Activated naive CD8-positive, alpha-beta T cell treated with anti-CD3 and anti-CD28 coated beads, Interleukin-2, amount 50 U/mL, for 24 hours (primary cell): ENCODE measurements around the gene SOAT1.
A peak's percentile ranks its signal among the peaks of the same experiment; 100 is the strongest.
"Not testable (repeated sequence)": the region's sequence is repeated elsewhere in the genome, so short reads cannot be mapped to it uniquely, and the experiment has no call there.

Source experiments
- ATAC-seq: fragments of 150-1000 bp; cut with Tn5 transposase; one replicate; pipeline ENCODE4 v1.10.0; 2021
- DNase-seq: peaks from one replicate; pipeline ENCODE4 v3.0.0; 2021
- H3K27ac Mint-ChIP-seq: one replicate; pipeline ENCODE4 v1.8.0; 2021; ENCODE audit warnings: mild to moderate bottlenecking, mixed read lengths
- H3K27me3 Mint-ChIP-seq: one replicate; pipeline ENCODE4 v1.8.0; 2021; ENCODE audit warnings: mixed read lengths
- H3K36me3 Mint-ChIP-seq: one replicate; pipeline ENCODE4 v1.8.0; 2021; ENCODE audit warnings: low read depth, mixed read lengths
- H3K4me1 Mint-ChIP-seq: one replicate; pipeline ENCODE4 v1.8.0; 2021; ENCODE audit warnings: mixed read lengths
- H3K4me3 Mint-ChIP-seq: one replicate; pipeline ENCODE4 v1.8.0; 2021; ENCODE audit warnings: mild to moderate bottlenecking, moderate library complexity, mixed read lengths
- H3K9me3 Mint-ChIP-seq: one replicate; pipeline ENCODE4 v1.8.0; 2021; ENCODE audit warnings: mixed read lengths

Gene SOAT1

DNA sequence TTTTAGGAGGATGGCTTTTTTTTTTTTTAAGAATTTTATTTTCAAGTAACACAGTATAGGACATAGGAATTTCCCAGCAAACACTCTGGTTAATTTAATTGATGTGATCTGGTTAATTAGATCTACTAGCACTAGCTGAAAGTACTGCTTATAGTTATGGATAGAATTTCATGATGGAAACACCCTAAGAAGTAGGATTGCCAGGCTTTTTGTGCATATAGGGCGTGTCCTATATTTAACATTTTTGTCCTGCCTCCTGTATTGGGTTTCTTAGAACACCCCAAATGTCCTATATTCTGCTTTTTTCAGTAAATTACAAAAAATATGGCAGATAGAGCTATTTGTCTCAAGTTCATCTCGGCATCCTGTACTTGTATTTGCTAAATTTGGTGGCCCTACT is 58.6 kb downstream of the SOAT1 start:
- no peak overlapping the region for H3K4me3 Mint-ChIP-seq
- H3K27ac Mint-ChIP-seq = no peak overlapping the region
- ATAC-seq = no peak
- H3K36me3 Mint-ChIP-seq = peaks cover 40% of the 10 kb centered on the region
- DNase-seq = no peak
- no peaks in the 10 kb centered on the region for H3K9me3 Mint-ChIP-seq
- no peaks in the 10 kb centered on the region for H3K27me3 Mint-ChIP-seq
- H3K4me1 Mint-ChIP-seq = peaks cover 8% of the 10 kb centered on the region

DNA sequence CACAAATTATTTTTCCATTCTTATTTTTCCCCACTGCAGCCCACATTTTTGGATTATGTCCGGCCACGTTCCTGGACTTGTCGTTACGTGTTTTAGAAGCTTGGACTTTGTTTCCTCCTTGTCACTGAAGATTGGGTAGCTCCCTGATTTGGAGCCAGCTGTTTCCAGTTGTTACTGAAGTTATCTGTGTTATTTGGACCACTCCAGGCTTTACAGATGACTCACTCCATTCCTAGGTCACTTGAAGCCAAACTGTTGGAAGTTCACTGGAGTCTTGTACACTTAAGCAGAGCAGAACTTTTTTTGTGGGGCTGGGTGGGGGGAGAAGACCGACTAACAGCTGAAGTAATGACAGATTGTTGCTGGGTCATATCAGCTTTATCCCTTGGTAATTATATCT is 59.9 kb downstream of the SOAT1 start:
- DNase-seq (no peak), ATAC-seq (no peak)
- no peak overlapping the region for H3K27ac Mint-ChIP-seq
- H3K4me3 Mint-ChIP-seq = no peak overlapping the region
- H3K27me3 Mint-ChIP-seq = no peaks in the 10 kb centered on the region
- H3K4me1 Mint-ChIP-seq = peaks cover 8% of the 10 kb centered on the region
- peaks cover 38% of the 10 kb centered on the region for H3K36me3 Mint-ChIP-seq
- no peaks in the 10 kb centered on the region for H3K9me3 Mint-ChIP-seq

DNA sequence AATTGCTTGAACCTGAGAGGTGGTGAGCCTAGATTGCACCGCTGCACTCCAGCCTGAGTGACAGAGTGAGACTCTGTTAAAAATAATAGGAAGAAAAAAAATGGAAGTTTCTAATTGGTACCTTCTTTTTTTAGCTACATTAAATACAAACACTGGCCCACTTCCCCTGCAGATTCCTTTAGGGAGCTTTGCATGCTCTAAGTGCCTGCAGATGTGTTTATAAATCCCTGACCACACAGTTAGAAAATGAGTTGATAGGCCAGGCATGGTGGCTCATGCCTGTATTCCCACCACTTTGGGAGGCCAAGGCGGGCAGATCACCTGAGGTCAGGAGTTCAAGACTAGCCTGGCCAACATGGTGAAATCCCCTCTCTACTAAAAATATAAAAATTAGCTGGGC is 68.0 kb downstream of the SOAT1 start:
- not testable (repeated sequence) for H3K27me3 Mint-ChIP-seq, H3K9me3 Mint-ChIP-seq, H3K36me3 Mint-ChIP-seq, H3K27ac Mint-ChIP-seq, DNase-seq, ATAC-seq, H3K4me3 Mint-ChIP-seq
- peaks cover 13% of the 10 kb centered on the region for H3K4me1 Mint-ChIP-seq

DNA sequence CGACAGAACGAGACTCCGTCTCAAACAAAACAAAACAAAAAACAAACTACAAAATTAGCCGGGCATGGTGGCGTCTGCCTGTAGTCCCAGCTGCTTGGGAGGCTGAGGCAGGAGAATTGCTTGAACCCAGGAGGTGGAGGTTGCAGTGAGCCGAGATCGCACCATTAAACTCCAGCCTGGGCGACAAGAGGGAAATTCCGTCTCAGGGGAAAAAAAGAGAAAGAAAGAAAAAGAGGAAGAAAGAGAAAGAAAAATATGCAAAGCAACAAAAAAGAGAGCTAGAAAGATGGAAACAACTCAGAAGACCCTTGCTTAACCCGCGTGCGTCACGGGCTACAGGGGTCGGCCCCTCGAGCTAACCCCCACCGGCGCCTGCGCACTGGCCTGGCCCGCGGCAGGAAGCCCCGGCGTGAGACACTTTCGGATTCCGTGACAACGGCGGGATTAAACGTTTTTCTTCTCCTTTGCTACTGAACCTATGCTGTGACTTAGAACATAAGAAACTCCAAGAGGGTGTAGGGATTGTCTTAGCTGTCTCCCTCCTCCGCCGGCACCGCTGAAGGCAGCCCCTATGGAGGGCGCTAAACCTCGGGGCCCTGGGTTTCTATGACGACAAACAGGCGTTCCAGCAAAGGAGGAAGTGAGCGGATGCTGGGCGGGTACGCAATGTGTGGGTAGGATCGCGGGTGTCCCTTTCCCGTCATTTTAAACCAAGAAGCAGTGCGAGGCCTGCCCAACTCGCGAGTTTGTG is 71.9 kb downstream of the SOAT1 start, which contains the start of gene AXDND1:
Gene AXDND1 (plus strand): TSS at position 630 of the 751 bp plus-strand sequence. CDS start 539 bp downstream, outside the sequence.
- peak within 1 kb of the TSS; percentile 100 for H3K27ac Mint-ChIP-seq
- peak; percentile 85 for DNase-seq
- H3K36me3 Mint-ChIP-seq = no peaks in the 10 kb centered on the region
- peaks cover 13% of the 10 kb centered on the region for H3K4me1 Mint-ChIP-seq
- peak; percentile 96 for ATAC-seq
- H3K4me3 Mint-ChIP-seq = peak within 1 kb of the TSS; percentile 93
- H3K27me3 Mint-ChIP-seq = no peaks in the 10 kb centered on the region
- no peaks in the 10 kb centered on the region for H3K9me3 Mint-ChIP-seq

DNA sequence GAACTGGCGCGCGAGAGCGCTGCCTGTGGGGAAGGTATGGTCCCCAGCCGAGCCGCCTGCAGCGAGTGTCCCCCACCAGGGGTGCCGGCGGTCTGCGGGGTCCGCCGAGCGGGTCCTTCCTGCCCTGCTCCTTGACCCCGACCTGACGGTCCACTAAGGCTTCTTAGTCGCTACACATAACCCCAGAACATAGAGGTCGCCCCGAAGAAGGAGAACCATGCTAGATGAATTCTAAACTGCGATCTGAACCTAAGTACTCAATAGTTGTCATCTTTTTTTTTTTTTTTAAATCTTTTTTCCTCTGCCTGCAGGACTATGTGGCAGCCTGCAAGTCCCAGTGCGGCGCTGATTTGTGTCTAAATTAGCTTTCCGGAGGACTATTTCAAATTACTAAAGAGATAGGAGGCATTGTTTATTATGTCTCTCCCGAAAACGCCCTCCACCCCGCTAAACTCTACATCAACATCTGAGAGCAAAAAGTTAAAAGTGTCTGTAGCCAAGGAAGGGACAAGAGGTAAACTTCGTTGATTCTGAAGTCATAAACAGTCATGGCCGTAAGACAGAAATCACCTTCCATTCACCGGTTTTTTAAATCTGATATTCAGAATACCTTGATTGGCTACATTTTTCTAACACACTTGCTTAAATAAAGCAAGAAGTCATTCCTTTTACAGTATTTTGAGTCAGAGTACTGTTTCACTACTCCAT is 72.7 kb downstream of the SOAT1 start:
- Mint-ChIP-seq H3K4me3 (peak overlapping the region; percentile 93), H3K27me3 (no peaks in the 10 kb centered on the region), H3K36me3 (no peaks in the 10 kb centered on the region), H3K27ac (peak overlapping the region; percentile 100), H3K9me3 (no peaks in the 10 kb centered on the region), H3K4me1 (peaks cover 13% of the 10 kb centered on the region)
- DNase-seq (no peak), ATAC-seq (peak; percentile 26)

DNA sequence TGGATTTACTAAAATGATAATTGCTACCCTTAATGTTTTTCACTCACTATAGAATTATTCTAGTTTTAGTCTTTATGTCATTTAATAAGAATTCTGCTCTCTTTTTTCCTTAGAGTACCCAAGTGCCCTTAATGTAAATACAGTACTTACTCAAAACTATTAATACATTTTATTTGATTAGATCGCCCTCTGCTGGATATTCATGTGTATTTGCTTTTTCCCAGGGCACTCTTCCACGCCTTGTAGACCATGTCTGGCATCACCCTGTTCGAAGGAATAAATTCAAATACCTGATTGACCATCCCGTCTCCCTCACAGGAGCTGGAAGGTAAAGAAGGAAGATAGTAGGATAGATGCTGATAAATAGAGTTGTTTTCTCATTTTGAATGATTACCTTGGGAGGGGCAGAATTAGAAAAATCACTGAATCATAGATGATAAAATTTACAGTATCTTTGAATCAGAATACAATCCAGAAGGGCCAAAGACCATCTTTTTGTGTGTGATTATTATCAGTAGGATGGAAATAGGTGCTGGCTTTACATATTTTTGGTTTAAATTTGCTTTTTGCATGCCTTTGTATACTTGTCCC is 76.2 kb downstream of the SOAT1 start:
- H3K27me3 Mint-ChIP-seq = peaks cover 2% of the 10 kb centered on the region
- no peak for DNase-seq
- H3K4me3 Mint-ChIP-seq = no peak overlapping the region
- no peaks in the 10 kb centered on the region for H3K36me3 Mint-ChIP-seq
- H3K4me1 Mint-ChIP-seq = peaks cover 11% of the 10 kb centered on the region
- H3K9me3 Mint-ChIP-seq = no peaks in the 10 kb centered on the region
- no peak overlapping the region for H3K27ac Mint-ChIP-seq
- ATAC-seq = peak; percentile 16

DNA sequence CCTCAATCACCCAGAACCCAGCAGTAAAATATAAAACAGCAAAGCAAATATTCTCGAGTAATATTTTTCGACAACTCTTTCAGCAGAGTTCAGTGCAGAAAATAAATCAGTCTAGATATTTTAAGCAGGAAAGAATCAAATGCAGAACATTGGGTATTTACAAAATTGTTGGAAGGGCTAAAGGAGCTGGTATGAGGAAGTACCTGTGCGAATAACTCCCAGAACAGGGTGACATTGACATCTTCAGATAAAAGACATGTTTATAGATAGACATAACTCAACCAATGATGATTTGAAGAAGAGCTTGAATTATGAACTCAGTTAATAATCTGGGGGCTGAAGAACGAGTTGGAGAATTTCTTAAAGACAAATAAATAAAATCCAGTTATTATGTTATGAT is 78.6 kb downstream of the SOAT1 start:
- Mint-ChIP-seq H3K4me3 (no peak overlapping the region), H3K36me3 (no peaks in the 10 kb centered on the region), H3K27me3 (peaks cover 2% of the 10 kb centered on the region), H3K27ac (no peak overlapping the region), H3K9me3 (no peaks in the 10 kb centered on the region), H3K4me1 (no peaks in the 10 kb centered on the region)
- DNase-seq (no peak), ATAC-seq (no peak)

DNA sequence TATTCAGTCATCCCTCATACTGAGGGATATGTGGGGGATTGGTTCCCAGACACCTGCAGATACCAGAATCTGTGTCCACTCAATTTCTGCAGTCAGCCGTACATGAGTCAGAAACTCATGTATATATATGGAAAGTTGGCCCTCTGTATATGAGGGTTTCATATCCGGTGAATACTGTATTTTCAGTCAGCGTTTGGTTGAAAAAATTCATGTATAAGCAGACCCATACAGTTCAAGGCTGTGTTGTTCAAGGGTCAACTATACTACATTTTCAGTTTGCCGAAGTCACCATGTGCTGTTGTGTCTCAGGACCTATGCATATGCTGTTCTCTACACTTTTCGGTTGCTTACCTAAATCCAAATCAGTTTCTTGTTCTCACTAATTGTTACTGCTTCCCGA is 82.6 kb downstream of the SOAT1 start:
- no peak for DNase-seq
- Mint-ChIP-seq H3K9me3 (no peaks in the 10 kb centered on the region), H3K36me3 (no peaks in the 10 kb centered on the region), H3K4me1 (no peaks in the 10 kb centered on the region), H3K27me3 (peaks cover 2% of the 10 kb centered on the region), H3K4me3 (no peak overlapping the region), H3K27ac (no peak overlapping the region)
- ATAC-seq = no peak

DNA sequence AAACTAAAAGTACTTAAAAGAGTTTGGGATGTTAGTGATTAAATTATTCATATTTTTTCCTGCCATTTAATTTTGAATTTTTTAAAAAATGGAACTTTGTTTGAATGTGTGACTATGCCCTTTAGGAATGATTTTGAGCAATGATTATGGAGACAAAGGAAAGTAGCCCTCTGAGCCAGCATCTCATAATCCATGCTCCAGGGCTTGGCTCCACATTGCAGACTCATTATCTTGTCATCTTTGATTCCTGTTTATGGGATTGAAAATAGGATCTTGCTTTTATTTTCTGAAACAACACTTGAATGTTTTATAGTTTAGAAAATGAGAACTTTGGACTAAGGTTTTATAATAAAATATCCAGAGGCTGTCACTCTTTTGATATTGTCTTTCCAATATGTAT is 86.7 kb downstream of the SOAT1 start:
- Mint-ChIP-seq H3K36me3 (no peaks in the 10 kb centered on the region), H3K9me3 (no peaks in the 10 kb centered on the region), H3K27ac (no peak overlapping the region), H3K4me3 (no peak overlapping the region), H3K4me1 (no peaks in the 10 kb centered on the region), H3K27me3 (no peaks in the 10 kb centered on the region)
- ATAC-seq (no peak), DNase-seq (no peak)

DNA sequence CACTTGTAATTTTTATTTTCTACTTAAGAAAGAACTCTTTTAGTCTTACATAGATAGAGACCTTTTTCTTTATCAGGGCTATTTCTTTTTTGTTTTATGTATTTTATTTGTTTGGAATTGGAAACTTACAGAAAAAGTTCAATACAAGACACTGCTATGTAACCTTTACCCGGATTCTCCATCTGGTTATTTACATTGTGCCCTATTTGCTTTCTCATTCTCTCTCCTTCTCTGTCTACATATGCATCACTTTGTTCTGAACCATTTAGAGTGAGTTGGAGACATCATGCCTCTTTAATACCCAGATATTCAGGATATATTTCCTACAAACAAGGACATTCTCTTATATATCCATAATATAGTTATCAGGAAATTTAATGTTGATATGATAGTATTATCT is 90.4 kb downstream of the SOAT1 start:
- no peaks in the 10 kb centered on the region for H3K27me3 Mint-ChIP-seq
- H3K4me1 Mint-ChIP-seq = no peaks in the 10 kb centered on the region
- H3K27ac Mint-ChIP-seq = no peak overlapping the region
- H3K36me3 Mint-ChIP-seq = no peaks in the 10 kb centered on the region
- no peak for ATAC-seq
- no peaks in the 10 kb centered on the region for H3K9me3 Mint-ChIP-seq
- H3K4me3 Mint-ChIP-seq = no peak overlapping the region
- no peak for DNase-seq

DNA sequence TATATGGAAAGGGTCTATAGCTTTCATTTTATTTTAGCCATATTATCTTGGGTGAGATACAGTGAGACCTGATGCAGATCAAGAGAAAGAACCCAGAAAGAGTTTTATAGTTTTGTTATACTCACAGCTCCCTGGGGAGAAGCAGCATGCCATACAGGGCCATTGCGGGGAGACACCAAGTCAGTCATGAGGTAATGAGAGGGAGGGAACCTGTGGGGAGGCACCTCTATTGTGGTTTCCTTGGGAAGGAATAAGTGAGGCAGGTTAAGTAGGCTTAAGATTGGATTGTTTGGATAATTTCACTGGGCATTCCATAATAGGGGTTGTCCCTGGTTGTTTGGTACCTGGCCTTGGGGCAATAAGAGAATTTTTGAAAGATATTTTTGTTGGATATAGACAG is 91.9 kb downstream of the SOAT1 start:
- no peak overlapping the region for H3K27ac Mint-ChIP-seq
- H3K36me3 Mint-ChIP-seq = no peaks in the 10 kb centered on the region
- DNase-seq = no peak
- no peaks in the 10 kb centered on the region for H3K9me3 Mint-ChIP-seq
- H3K4me1 Mint-ChIP-seq = no peaks in the 10 kb centered on the region
- H3K4me3 Mint-ChIP-seq = no peak overlapping the region
- ATAC-seq = no peak
- H3K27me3 Mint-ChIP-seq = no peaks in the 10 kb centered on the region

DNA sequence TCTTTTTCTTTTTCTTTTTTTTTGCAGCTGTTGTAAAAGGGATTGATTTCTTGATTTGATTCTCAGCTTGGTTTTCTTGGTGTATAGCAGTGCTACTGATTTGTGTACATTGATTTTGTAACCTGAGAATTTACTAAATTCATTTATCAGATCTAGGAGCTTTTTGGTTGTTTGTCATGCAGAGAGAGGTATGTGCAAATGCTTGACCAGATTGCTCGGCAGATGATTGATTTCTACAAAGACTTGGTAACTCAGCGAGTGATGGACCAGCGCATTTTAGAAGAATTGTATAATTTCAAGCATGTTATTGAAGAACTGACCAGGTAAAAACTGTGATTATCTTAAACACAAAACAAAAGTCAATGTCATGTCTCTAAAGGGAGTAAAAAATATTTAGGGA is 100.1 kb downstream of the SOAT1 start:
- Mint-ChIP-seq H3K4me1 (no peaks in the 10 kb centered on the region), H3K9me3 (peaks cover 24% of the 10 kb centered on the region), H3K27ac (no peak overlapping the region), H3K36me3 (peaks cover 10% of the 10 kb centered on the region), H3K27me3 (peaks cover 3% of the 10 kb centered on the region), H3K4me3 (no peak overlapping the region)
- ATAC-seq (no peak), DNase-seq (no peak)

DNA sequence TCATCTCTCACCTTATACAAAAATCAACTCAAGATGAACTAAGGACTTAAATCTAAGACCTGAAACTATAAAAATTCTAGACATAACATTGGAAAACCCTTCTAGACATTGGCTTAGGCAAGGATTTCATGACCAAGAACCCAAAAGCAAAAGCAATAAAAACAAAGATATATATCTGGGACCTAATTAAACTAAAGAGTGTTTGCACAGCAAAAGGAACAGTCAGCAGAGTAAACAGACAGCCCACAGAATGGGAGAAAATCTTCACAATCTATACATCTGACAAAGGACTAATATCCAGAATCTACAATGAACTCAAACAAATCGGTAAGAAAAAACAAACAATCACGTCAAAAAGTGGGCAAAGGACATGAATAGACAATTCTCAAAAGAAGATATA is 105.8 kb downstream of the SOAT1 start:
- not testable (repeated sequence) for H3K9me3 Mint-ChIP-seq, H3K27ac Mint-ChIP-seq, H3K4me1 Mint-ChIP-seq, H3K27me3 Mint-ChIP-seq, DNase-seq, H3K4me3 Mint-ChIP-seq, H3K36me3 Mint-ChIP-seq, ATAC-seq
